ENCODE measurements around the gene RAB35. TPM values are rescaled to one million over a fixed set of nuclear protein-coding genes. Genes with fewer than 3 reads are reported as not detected.

Gene RAB35
- total and polyA plus RNA-seq, 2 of the 4 experiments (the other 2 are of a cell fraction) = 32.6 to 49.6 TPM

DNA sequence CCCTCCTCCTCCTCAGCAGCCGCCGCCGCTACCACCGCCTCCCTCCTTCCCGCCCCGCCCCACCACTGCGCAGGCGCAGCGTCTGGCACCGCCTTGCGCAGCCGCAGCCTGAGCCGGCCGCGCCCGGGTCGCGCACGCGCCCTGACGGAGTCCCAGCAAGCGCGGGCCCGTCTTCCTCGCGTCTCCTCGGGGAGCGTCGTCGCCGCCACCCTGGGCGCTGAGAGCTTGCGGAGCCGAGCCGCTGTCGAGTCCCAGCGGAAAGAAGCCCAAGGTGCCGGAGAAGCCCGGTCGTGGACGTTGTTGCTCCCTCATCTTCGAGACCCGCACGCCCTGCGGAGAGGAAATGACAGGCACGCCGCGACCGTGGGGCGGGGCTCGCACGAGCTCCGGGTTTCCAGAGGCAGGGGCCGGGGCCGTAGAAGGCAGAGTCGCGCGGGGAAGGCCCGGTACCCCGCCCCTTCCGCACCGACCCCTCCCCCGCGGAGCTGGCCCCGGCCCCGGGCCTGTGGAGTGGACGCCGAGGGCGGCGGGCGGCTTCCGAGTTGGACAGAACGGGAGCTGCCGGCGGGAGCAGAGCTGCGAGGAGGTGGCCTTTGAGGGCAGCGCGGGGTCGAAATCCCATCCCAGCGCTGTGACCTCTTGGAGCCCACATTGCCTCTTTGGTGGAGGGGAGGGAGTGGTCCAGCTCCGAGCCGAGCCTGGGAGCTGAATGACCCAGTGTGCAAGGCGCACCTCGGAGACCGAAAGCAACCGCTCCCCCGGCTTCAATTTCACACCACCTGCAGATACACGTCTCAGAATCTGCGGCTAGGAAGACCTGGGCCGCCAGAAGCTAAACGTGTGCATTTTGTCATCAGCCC lies 469 bp upstream of the RAB35 start:
- H4K91ac ChIP-seq (ENCODE audit: insufficient read depth, low read depth, low read length) = peak overlapping the region; percentile 92
- H4K20me1 ChIP-seq (ENCODE audit: insufficient read depth, low read length) = peaks cover 50% of the 10 kb centered on the region
- ATAC-seq (ENCODE audit: low read depth) (peak; percentile 75), DNase-seq (peak; percentile 90)
- peak overlapping the region; percentile 98 for H2AK9ac ChIP-seq (replicated peaks; ENCODE audit: low read depth, low read length, poor library complexity)
- H2AK5ac ChIP-seq (ENCODE audit: low read depth, low read length) = peak overlapping the region; percentile 91
- H3K27me3 ChIP-seq (ENCODE audit: control insufficient read depth, insufficient read depth, low read length) = no peaks in the 10 kb centered on the region
- BruUV-seq (replicated peaks) = no TSS peak
- H3K56ac ChIP-seq (ENCODE audit: extremely low read depth, insufficient read depth, low read length) = peak overlapping the region; percentile 82; the same call in 1 of the 2 replicates
- peak overlapping the region; percentile 89 for H3K18ac ChIP-seq (ENCODE audit: low read depth, low read length)
- peak overlapping the region; percentile 98 for H3K23ac ChIP-seq (ENCODE audit: low read depth, low read length)
- H3K4ac ChIP-seq (ENCODE audit: low read depth, low read length) = peak overlapping the region; percentile 97
- peaks cover 23% of the 10 kb centered on the region for H3K4me1 ChIP-seq (ENCODE audit: control insufficient read depth, insufficient read depth, low read length)
- H3K14ac ChIP-seq (replicated peaks; ENCODE audit: low read depth, low read length) = peak overlapping the region; percentile 99
- POLR2A ChIA-PET (ENCODE audit: unreplicated experiment) = interaction anchor here (0.6 to 1.0 kb wide), 4 partner anchors 59 to 1651 kb away, joined by 3 to 9 read pairs (median 5); partner anchors contain the start of genes RNU4-2 and RPLP0
- H2BK15ac ChIP-seq (ENCODE audit: low read depth, low read length) = peak overlapping the region; percentile 87; the same call in 1 of the 3 replicates
- H2BK5ac ChIP-seq (ENCODE audit: low read depth, low read length, poor library complexity, severe bottlenecking) = peak overlapping the region; percentile 93
- CTCF ChIA-PET = interaction anchor here (1.4 kb wide), 1 partner anchor 84 kb away, joined by 5 read pairs; the partner anchor contains the start of gene RPLP0
- H3K4me2 ChIP-seq (ENCODE audit: low read depth, low read length) = peak overlapping the region; percentile 94
- H3K4me3 ChIP-seq (ENCODE audit: insufficient read depth, low read depth, low read length) = peak overlapping the region; percentile 95
- in situ Hi-C loops (cut with MboI; ENCODE audit: low sequenced_read_pairs) = loop anchor here (25.0 kb wide), 1 partner anchor 1755 kb away; the partner anchor contains the start of gene TAOK3
- H4K5ac ChIP-seq (ENCODE audit: low read depth, low read length) = peak overlapping the region; percentile 81
- H3K9ac ChIP-seq (ENCODE audit: low read depth, low read length) = peak overlapping the region; percentile 96
- intact Hi-C loops (cut with micrococcal nuclease) = no loop called here
- peaks cover 32% of the 10 kb centered on the region for H3K9me1 ChIP-seq (ENCODE audit: insufficient read depth, low read length)
- H2AFZ ChIP-seq (replicated peaks; ENCODE audit: low read length, poor library complexity) = peak overlapping the region; percentile 97
- H4K8ac ChIP-seq (ENCODE audit: low read depth in 2 of 2, low read length in 2 of 2) = peak overlapping the region; percentile 55 to 98
- peak overlapping the region; percentile 88; the same call in 1 of the 2 replicates for H2BK120ac ChIP-seq (ENCODE audit: low read depth, low read length)
- H3K36me3 ChIP-seq (ENCODE audit: control insufficient read depth, insufficient read depth, low read length) = peaks cover 7% of the 10 kb centered on the region; the same call in 1 of the 2 replicates
- H3K27ac ChIP-seq (ENCODE audit: insufficient read depth, low read length) = peak overlapping the region; percentile 98
- WGBS, 2 experiments (ENCODE audit: extremely low coverage in 2 of 2, insufficient read length in 1 of 2) = 1% methylated on average over 60 of the region's 91 CpGs; no CpG with 5 or more reads in 1 of the 2 experiments
- dilution Hi-C loops (cut with HindIII; ENCODE audit: low sequenced_read_pairs, unreplicated experiment) = no loop called here
- H3K9me3 ChIP-seq (ENCODE audit: control insufficient read depth, insufficient read depth, low read length) = no peaks in the 10 kb centered on the region
- H2BK20ac ChIP-seq (ENCODE audit: low read depth, low read length) = peak overlapping the region; percentile 32; the same call in 1 of the 2 replicates
- H3K79me1 ChIP-seq (ENCODE audit: low read depth in 1 of 2, low read length in 2 of 2) = peaks cover 19 to 66% of the 10 kb centered on the region in 2 experiments
- TF ChIP-seq, protein P1, sequence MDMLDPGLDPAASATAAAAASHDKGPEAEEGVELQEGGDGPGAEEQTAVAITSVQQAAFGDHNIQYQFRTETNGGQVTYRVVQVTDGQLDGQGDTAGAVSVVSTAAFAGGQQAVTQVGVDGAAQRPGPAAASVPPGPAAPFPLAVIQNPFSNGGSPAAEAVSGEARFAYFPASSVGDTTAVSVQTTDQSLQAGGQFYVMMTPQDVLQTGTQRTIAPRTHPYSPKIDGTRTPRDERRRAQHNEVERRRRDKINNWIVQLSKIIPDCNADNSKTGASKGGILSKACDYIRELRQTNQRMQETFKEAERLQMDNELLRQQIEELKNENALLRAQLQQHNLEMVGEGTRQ (IDR thresholded peaks at IDR 0.05; ENCODE audit: low read depth, low read length) = no peak; the same call in 1 of the 2 replicates
- TF ChIP-seq, protein P2, sequence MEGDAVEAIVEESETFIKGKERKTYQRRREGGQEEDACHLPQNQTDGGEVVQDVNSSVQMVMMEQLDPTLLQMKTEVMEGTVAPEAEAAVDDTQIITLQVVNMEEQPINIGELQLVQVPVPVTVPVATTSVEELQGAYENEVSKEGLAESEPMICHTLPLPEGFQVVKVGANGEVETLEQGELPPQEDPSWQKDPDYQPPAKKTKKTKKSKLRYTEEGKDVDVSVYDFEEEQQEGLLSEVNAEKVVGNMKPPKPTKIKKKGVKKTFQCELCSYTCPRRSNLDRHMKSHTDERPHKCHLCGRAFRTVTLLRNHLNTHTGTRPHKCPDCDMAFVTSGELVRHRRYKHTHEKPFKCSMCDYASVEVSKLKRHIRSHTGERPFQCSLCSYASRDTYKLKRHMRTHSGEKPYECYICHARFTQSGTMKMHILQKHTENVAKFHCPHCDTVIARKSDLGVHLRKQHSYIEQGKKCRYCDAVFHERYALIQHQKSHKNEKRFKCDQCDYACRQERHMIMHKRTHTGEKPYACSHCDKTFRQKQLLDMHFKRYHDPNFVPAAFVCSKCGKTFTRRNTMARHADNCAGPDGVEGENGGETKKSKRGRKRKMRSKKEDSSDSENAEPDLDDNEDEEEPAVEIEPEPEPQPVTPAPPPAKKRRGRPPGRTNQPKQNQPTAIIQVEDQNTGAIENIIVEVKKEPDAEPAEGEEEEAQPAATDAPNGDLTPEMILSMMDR (conservative IDR thresholded peaks at IDR 0.05; ENCODE audit: low read depth, low read length) = no peak
- TF ChIP-seq MAFK (IDR thresholded peaks at IDR 0.05; ENCODE audit: low read depth, low read length) = no peak
- no peak for TF ChIP-seq SMC3 (IDR thresholded peaks at IDR 0.05; ENCODE audit: low read depth, low read length)
- TF ChIP-seq RAD21 (IDR thresholded peaks at IDR 0.05; ENCODE audit: low read length) = no peak
- no peak for TF ChIP-seq NFE2L2 (IDR thresholded peaks at IDR 0.05; ENCODE audit: low read depth, low read length)
- no peak for TF ChIP-seq CEBPB (IDR thresholded peaks at IDR 0.05; ENCODE audit: low read depth, low read length)
- peak; percentile 76 for TF ChIP-seq MAZ (IDR thresholded peaks at IDR 0.05; ENCODE audit: borderline replicate concordance, low read depth, low read length)
- TF ChIP-seq BHLHE40 (IDR thresholded peaks at IDR 0.05; ENCODE audit: low read depth, low read length) = no peak
- TF ChIP-seq POLR2A (IDR thresholded peaks at IDR 0.05; ENCODE audit: low read depth, low read length) = 0 out of 2 replicates have a peak, but pooled peaks have one; percentile 43
- no peak for TF ChIP-seq FOS (IDR thresholded peaks at IDR 0.05; ENCODE audit: low read depth, low read length)
- peak; percentile 90 for TF ChIP-seq MXI1 (IDR thresholded peaks at IDR 0.05; ENCODE audit: borderline replicate concordance, low read depth, low read length)
- TF ChIP-seq RFX5 (IDR thresholded peaks at IDR 0.05; ENCODE audit: low read depth, low read length) = no peak
- no peak for TF ChIP-seq RCOR1 (IDR thresholded peaks at IDR 0.05; ENCODE audit: insufficient replicate concordance, low read length)

All from IMR-90 (cell line).